Lung microvascular endothelial cell (primary cell): ENCODE measurements around the gene COL15A1. TPM values are rescaled to one million over a fixed set of nuclear protein-coding genes. Genes with fewer than 3 reads are reported as not detected.
"Not testable (repeated sequence)": the region's sequence is repeated elsewhere in the genome, so short reads cannot be mapped to it uniquely, and the experiment has no call there.

Experiments used
- DNase-seq, 2 donors: peaks; one replicate each; pipeline versions ENCODE4 v3.0.0 to v3.0.0-alpha.2; 2010; ENCODE audit warnings: low read depth in 2 of 2
- total RNA-seq: library from RNA; depleted of rRNA; stranded (reverse); fragments of >200 nt; gene quantifications from 2 replicates; pipeline ENCODE4 v1.2.1, GENCODE V29; 2014

COL15A1 gene
- total RNA-seq, result under 0.01 TPM in 1 of 2 replicates, not detected in the other

DNA sequence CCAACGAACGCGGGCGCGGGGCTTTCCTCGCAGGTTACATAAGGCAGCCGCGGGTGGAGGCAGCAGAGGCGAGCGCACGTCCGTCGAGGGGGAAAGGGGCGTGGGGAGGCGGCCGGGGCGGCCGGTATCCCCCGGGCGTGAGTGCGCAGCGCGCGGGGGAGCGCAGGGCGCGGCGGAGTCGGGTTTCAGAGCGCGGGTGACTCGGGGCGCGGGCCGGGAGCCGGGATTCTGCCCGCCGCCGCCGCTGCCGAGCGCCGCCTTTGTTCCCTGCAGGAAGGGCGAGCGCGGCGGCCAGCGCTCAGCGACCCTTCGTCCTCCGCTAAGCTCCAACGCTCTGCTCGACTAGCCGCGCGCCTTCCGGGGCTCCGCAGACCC lies at the start of gene COL15A1:
COL15A1 (plus strand) TSS at position 226 of the 375 bp plus-strand sequence. CDS start 155 bp downstream, outside the sequence.
- DNase-seq, result no peak

DNA sequence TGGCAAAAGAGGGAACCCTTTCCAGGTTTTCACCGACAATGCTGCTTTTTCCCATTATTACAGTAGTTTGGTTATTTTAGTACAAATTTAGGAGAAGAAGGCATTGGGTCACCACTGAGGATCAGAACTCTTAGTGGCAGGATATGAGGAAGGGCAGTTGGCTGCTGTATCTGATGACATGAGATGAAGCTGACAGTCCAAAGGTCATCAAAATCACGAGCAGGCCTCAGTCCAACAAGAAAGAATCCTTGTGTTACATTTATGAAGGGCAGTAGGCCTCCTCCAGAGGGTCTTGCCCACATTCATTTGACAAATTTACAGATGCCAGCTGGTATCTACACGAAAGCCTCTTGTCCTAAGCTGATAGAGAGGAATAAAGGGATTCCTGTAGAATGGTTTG lies 49.5 kb upstream of the COL15A1 start:
- no peak for DNase-seq

DNA sequence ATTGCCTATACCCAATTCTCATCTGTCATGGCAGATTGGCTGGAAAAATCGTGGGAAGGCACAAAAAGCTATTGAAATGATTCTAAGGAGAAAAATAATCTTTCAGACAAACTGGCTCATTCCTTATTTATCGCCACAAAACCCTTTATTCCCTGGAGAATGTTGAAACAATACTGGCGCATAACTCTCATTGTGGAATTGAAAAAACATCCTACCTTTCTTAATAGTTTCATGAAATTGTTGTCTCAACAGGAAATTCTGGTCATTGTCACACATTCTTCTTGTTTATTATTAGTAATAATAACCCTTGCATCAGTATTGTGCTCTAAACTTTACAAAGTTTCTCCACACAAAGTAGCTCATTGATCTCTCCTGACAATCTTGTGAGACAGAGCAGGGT lies 48.9 kb upstream of the COL15A1 start:
- no peak for DNase-seq

DNA sequence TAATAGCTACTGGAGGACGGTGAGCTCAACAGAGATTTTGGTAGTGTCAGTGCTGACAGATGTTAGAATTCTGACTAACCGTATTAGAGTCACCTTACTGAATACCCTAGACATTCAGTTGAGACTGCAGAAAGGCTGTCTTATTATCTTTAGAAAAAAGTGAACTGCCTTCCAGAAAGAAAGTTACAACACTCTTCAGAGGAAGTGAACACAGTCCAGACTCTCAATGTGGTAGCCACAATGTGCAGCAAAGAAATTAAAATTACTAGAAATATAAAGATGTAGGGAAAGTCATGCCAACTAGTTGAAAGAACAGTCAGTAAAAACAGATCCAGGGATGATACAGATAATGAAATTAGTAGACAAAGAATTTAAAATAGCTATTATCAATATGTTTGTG lies 47.1 kb upstream of the COL15A1 start:
- DNase-seq, result no peak

DNA sequence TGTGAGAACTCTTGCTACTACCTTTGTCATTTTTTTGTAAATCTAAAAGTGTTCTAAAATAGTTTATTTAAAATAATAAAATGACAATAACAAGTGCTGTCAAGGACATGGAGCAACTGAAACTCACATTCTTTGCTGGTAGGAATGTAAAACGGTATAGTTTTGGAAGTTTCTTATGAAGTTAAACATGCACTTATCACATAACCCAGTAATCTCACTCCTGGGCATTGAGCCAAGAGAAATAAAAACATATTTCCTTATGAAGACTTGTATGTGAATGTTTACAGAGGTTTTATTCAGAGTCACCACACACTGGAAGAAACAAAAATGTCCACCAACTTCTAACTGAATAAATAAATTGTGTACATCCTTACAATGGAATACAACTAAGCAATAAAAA lies 46.0 kb upstream of the COL15A1 start:
- peak in 1 of 2 donors; percentile 52 for DNase-seq

DNA sequence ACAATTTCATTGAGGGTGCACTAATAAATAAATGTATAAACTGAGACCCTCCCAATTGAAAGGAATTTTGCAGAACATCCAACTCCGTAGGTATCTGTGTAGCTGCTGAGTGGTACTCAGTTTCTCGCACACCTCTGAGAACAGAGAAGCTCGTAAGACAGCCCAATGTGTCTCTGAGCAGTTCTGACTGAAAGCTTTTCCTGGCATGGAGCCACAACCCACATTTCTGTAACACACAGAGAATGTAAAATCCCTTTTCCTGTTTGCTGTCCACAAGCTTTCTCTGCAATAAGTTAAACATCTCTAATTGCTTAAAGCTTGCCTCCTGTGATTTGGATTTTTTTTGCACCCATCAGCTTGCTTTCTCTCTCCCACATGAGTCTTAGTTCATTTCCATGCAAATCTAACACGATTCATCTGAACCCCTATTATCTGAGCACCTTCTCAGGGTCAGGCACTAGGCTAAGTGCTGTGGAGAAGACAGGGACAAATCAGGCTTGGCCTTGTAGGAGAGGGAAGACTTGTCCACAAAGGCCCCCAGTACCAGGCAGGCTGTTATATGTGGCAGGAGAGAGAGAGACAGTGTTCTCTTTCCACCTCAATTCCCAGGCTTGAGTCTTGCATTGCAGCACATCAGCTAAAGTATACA lies 44.2 kb upstream of the COL15A1 start:
- DNase-seq, result peak; percentile 29 to 52

DNA sequence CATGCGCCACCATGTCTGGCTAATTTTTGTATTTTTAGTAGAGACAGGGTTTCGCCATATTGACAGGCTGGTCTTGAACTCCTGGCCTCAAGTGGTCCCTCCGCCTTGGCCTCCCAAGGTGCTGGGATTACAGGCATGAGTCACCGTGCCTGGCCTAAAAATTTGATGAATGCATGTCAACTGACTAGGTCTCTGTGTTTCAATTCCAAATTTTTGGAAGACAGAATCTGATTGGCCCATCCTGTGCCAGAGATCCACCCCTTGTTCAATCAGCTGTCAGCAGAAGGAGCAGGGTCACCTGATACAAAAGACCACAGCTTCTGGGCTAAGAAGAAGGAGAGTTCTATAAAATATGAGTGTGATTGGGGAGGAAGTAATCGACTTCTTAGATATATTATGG lies 43.5 kb upstream of the COL15A1 start:
- no peak for DNase-seq

DNA sequence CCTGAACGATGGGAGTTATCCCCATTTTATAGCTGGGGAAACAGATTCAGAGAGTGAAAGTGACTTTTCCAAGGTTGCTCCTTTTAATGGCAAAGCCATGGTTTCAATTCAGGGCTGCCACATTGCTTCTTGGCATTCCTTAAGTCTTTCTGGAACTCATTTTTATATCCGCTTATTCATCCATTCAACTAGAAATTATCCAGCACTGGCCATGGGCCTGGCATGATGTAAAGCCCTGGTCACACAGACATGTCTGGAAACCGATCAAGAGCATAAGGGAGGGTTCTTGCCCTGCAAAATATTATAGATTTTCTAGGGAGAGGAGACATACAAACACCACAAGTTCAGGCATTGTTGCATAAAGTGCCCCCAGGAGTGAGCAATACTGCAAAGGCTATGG lies 43.0 kb upstream of the COL15A1 start:
- DNase-seq, result no peak

DNA sequence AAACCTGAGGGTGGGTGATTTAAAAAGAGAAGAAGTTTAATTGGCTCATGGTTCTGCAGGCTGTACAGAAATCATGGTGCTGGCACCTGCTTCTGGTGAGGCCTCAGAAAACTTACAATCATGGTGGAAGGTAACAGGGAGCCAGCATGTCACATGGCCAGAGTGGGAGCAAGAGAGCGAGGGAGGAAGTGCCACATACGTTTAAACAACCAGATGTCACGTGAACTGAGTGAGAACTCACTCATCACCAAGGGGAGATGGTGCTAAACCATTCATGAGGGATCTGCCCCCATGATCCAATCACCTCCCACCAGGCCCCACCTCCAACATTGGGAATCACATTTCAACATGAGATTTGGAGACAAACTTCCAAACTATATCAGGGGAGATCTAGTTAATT lies 41.9 kb upstream of the COL15A1 start:
- not testable (repeated sequence) for DNase-seq

DNA sequence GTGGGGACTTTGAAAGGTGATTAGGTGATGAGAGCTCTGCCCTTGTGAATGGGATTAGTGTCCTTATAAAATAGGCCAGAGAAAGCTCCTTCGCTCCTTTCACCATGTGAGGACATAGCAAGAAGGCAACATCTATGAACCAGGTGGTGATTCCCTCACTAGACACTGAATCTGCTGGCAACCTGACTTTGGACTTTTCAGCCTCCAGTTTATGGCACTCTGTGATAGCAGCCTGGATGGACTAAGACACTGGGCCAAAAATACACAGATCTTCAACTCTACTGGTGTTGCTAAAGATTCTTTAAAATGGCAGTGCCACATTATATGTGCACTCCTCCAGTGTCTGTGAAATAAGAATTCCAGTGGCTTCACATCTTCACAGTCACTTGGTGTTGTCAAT lies 41.2 kb upstream of the COL15A1 start:
- no peak for DNase-seq

DNA sequence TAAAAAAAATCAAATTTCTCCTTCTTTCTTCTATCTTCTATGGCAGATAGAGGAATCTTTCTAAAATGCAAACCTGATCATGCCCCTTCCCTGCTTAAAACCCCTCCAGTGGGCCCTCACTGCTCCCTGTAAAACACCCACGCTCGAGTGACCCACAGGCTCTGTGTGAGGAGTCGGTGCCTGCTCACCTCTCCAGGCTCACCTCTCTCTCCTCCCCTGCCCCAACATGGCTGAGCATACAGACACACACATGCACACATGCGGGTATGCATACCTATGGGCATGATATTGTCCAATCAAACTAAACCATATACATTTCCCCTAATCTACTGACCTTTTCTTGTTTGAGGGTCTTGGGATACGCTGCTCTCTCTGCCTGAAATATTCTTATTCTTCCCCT lies 40.8 kb upstream of the COL15A1 start:
- no peak for DNase-seq

DNA sequence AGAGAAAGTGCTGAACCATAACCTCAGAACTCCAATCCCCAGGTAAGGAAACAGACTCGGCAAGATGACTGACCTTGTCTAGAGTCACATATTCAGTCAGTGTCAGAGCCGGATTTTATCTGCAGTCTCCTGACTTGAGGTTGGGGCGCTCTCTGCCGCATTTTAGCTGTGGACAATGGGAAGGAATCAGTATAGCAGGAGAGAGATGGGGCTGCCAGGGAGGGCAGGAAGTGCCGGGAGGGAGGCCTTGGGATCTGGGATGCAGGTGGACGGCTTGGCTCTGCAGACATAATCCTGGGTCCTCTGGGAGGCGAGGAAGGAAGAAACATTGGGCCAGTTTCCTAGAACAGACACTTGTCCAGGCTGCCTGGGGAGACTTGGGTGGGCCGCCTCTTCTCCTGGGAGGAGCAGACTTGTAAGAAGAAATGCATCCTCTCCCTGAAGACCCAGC lies 39.7 kb upstream of the COL15A1 start:
- DNase-seq, result no peak

DNA sequence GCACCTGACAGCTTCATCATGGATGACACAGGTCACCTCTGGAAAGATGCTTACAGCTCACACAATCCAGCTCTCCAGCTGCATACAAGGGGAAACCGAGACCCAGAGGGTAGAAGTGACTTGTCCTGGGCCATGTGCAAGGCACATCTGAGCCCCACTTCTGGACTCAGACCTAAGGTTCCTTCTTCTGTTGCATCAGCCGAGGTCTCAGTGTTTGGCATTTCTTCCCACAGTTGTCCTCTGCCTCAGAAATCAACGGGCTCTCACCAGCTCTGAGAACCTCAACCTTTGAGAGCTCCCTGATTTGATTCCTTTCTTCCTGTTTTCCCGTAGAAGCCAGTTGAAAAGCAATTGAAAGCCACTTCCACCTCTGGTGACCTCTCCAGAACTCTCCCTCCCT lies 38.7 kb upstream of the COL15A1 start:
- no peak for DNase-seq

DNA sequence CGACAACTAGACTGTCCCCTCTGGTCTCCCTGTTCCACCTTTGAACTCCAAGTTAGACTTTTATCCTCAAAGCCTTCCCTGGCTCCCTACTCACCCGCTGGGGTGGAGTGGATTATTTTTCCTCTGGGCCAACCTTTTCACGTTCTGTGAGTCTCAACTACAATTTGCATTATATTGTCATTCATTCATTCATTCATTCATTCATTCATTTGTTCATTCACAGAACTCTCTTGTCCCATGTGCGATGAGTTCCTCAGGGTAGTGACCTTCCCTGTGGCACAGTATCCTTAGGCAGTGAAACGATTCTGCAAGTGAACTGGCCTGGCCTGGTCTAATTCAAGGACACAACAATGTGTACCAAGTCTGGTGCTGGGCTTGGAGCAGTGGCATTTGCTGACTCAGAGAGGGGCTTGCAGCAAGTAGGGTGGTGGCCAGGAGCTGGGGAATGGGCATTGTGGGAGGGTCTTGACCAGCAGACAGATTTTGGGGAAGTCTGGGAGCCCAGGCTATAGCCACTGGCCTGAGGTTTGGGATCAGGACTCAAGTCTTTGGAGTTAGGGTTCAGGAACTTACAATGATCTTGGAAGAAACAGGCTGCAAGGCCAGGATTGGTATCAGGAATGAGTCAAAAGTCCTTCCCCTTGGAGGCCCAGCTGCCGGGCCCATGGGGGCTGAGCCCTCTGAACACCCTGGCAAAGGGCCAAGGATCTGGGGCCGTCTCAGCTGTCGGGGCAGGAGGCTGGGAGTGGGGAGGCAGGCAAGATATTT lies 37.2 kb upstream of the COL15A1 start:
- DNase-seq, result peak in 1 of 2 donors; percentile 5

DNA sequence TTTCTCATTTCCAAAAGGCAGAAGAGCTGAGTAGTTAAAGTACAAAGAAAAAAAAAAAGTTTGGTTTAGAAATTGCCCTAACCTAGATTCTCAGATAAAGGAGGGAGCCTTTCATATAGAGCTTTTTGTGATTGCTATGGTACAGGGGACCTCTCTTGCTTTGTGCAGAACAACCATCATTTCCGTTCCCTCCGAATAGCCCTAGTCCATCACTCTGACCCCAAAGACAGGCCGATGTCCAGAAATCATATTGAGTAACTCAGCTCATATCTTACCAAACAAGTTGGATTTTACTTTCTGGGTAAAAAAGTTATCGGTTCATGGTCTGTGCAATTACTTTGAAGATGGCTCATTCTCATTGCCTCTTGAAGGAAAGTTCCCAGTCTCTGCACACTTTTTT lies 36.7 kb upstream of the COL15A1 start:
- no peak for DNase-seq

DNA sequence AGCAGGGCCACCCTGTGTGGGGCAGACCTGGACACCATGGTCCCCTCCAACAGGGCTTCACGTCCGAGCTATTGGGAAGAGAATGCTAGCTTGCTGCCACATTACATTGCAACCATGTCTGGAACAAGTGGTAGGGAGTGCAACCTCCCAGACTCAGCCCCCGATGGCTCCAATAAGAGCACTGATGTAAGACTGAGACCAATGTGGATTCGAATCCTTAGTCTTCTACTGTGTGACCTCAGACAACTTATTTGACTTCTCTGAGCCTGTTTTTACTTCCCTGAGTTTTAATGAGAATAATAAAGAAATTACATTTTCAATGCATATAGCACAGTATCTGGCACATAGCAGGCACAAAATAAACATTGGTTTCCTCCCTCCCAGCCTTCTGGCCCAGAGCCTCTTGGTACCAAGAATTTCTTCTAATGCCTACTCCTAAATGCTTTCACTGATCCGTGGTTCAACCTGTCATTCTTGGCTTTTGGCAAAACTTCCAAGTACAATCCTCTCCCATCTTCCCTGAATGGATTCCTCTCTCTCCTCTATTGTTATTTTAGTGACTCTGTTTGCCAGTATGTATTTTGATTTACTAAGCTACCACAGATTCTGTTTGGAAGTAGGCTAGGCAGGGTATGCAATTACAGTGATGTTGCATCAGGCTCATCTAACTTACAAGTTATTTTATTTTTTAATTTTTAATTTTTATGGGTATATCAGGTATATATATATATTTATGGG lies 34.6 kb upstream of the COL15A1 start:
- DNase-seq, result no peak

DNA sequence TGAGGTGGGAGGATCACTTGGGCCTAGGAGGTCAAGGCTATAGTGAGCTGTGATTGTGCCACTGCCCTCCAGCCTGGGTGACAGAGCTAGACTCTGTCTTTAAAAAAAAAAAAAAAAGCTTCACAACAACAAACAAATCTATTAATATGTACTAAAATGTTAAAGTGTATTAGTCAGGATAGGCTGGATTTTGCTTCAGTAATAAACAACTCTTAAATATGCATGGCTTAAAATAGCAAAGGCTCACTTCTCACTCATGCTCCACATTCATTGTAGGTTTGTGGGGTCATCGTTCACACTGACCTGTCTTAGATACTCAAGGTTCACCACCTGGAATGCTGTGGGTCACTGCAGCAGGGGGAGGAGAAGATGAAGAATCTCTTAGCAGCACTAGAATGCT lies 33.8 kb upstream of the COL15A1 start:
- no peak for DNase-seq

DNA sequence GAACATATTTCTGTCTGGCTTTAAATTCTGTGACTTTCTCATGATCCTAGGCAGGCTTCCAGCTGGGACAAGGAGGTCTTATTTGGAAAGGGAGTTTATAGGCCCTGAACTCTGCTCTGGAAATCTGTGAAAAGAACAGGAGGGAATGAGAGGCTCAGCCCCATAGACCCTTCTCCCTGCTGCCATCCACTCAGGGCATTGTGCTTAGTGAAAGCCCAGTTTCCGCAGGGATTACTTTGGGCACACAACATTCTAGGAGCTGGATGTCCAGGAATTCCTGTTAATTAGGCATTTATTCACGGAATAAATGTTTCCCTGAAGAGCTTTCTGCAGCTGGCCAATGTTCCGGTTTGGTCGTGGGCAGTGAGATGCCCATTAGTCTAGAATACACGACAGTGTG lies 32.7 kb upstream of the COL15A1 start:
- DNase-seq, result no peak

DNA sequence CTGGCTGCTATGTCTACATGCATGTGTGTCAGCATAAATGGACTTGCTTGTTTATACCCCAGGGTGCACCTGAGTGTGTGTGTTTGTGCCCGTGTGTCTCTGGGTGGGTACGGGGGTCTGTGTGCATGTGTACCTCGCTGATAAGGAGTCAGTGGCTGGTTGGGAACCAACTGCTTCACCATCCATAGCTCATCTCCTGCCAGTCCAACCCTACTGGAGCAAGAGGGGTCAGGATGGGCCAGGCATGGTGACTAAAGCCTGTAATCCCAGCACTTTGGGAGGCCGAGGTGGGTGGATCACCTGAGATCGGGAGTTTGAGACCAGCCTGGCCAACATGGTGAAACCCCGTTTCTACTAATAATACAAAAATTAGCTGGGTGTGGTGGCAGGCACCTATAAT lies 32.0 kb upstream of the COL15A1 start:
- DNase-seq, result not testable (repeated sequence)

DNA sequence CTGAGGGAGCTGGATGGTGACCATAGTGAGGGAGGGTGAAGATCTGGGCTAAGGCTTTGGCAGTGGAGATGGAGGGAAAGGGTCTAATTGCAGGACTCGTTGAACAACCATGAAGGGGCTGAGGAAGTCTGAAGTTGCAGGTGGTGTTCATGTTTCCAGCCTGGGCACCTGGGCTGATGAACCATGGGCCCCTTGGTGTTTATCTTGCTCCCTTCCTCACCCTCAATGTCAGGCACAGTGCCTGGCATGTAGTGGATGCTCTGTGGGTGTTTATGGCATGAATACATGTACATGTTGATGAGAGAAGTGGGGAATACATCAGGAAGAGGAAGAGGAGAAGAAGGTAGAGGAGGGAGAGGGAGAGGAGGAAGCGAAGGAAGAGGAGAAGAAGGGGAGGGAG lies 31.3 kb upstream of the COL15A1 start:
- no peak for DNase-seq

DNA sequence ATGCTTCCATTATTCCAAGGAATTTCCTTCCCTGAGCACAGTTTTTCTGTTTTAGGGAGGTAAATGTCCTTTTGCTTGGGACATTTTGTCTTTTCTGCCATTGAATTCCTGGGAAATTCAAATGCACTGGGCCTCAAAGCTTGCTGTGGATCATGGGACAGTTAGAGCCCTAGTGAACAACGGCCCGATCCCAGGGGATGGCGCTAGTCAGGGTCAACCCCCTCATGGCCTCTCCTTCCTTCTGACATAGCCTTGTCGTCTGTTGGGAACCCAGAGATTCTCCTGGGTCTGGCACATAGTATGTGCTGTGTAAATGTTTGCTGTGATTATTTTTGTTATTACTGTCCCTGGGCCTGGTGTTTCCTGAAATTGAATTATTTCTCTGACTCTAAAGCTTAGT lies 30.7 kb upstream of the COL15A1 start:
- DNase-seq, result no peak

DNA sequence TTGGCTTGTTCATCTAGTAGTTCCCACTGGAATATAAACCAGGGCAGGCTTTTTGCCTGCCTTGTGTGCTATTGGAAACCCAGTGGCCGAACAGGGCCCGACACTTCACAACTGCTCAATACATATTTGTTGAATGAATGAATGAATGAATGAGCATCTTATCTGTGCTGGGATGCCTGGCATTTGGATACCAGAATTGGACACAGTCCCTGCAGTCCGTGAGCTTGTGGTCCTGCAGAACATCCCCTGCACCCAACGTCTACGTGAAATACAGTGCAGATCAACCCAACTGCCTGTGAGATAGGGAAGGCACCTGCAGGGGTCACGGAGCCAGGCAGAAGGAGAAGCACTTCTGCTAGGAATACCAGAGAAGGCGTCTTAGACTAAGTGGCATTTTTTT lies 30.0 kb upstream of the COL15A1 start:
- DNase-seq, result no peak

DNA sequence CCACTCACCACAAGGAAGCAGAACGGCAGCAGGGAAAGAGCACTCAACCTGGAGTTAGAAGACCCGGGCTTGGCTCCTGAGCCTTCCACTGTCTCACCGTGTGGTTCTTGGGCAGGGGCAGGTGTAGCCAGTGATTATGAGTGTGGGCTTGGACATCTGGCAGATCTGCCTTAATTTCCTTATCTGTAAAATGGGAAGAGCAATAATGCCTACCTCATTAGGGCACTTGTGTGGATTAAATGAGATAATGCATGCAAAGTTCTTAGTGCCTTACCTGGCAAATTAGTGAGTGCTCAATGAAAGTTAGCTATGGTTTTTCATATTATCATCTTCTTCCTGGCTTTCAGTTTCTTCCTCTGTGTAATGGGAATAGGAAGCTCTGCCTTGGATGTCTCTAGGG lies 28.1 kb upstream of the COL15A1 start:
- no peak for DNase-seq
